Osteoblast (primary cell): Measurements from ENCODE around the gene LAMB4. TPM values are rescaled to one million over a fixed set of nuclear protein-coding genes. Genes with fewer than 3 reads are reported as not detected.
"Not testable (repeated sequence)": the region's sequence is repeated elsewhere in the genome, so short reads cannot be mapped to it uniquely, and the experiment has no call there.

Source experiments
- DNase-seq: peaks from one replicate; pipeline ENCODE4 v3.0.0; 2011; ENCODE audit warnings: low spot score, mixed read lengths; ENCODE audit not compliant: insufficient read length; ENCODE audit errors: missing footprints
- H2AFZ ChIP-seq: 2 replicates; pipeline ENCODE4 v1.6.0; 2011; ENCODE audit warnings: mild to moderate bottlenecking, low read length
- H3K27ac ChIP-seq: 2 replicates; pipeline ENCODE4 v1.5.1; 2011; ENCODE audit warnings: mild to moderate bottlenecking, low read depth, low read length, moderate library complexity
- H3K27me3 ChIP-seq: 2 replicates; pipeline ENCODE4 v1.6.0; 2012; ENCODE audit warnings: mild to moderate bottlenecking, control low read depth, inconsistent platforms, low read length, moderate library complexity; ENCODE audit not compliant: insufficient read depth
- H3K36me3 ChIP-seq: 2 replicates; pipeline ENCODE4 v1.5.1; 2011; ENCODE audit warnings: mild to moderate bottlenecking, low read length, control low read depth, moderate library complexity; ENCODE audit not compliant: insufficient read depth
- H3K4me1 ChIP-seq: 2 replicates; pipeline ENCODE4 v1.5.1; 2011; ENCODE audit warnings: mild to moderate bottlenecking, low read length, control low read depth, moderate library complexity; ENCODE audit not compliant: insufficient read depth
- H3K4me2 ChIP-seq: 2 replicates; pipeline ENCODE4 v1.6.0; 2011; ENCODE audit warnings: mild to moderate bottlenecking, low read length; ENCODE audit not compliant: insufficient read depth
- H3K4me3 ChIP-seq: fragments of 200-600 bp; sonication (generic); 3 replicates; pipeline ENCODE4 v1.5.1; 2012; ENCODE audit warnings: mild to moderate bottlenecking, low read length, inconsistent platforms; ENCODE audit not compliant: insufficient read depth
- H3K79me2 ChIP-seq: 2 replicates; pipeline ENCODE4 v1.6.0; 2012; ENCODE audit warnings: mild to moderate bottlenecking, low read length, control low read depth, inconsistent platforms; ENCODE audit not compliant: insufficient read depth
- H3K9me3 ChIP-seq: 2 replicates; pipeline ENCODE4 v1.5.1; 2011; ENCODE audit warnings: low read depth, low read length, control low read depth
- H4K20me1 ChIP-seq: 2 replicates; pipeline ENCODE4 v1.6.0; 2012; ENCODE audit warnings: mild to moderate bottlenecking, low read length, control low read depth; ENCODE audit not compliant: insufficient read depth
- CTCF ChIP-seq: IDR thresholded peaks from 2 replicates; pipeline ENCODE4 v1.5.1; 2011; ENCODE audit warnings: mild to moderate bottlenecking, low read depth, low read length, moderate library complexity; ENCODE audit errors: extremely low read depth
- total RNA-seq: library from RNA; depleted of rRNA; stranded (reverse); fragments of >200 nt; gene quantifications from 2 replicates; pipeline ENCODE4 v1.2.3, GENCODE V29; 2012

Gene LAMB4
- total RNA-seq, 1 donor = 0.36 TPM

- H3K4me3 ChIP-seq = no peak overlapping the region
- H3K9me3 ChIP-seq = no peaks in the 10 kb centered on the region
- TF ChIP-seq CTCF = no peak
- H3K27ac ChIP-seq = no peak overlapping the region
- no peaks in the 10 kb centered on the region for H3K36me3 ChIP-seq
- no peaks in the 10 kb centered on the region for H3K4me1 ChIP-seq
- DNase-seq = no peak
- no peaks in the 10 kb centered on the region for H3K79me2 ChIP-seq
- H3K4me2 ChIP-seq = no peak overlapping the region
- no peak overlapping the region for H2AFZ ChIP-seq
- no peaks in the 10 kb centered on the region for H3K27me3 ChIP-seq
- H4K20me1 ChIP-seq = no peaks in the 10 kb centered on the region
Measured at GRCh38 chr7:108037741-108038140, 92.4 kb downstream of the LAMB4 start.

GRCh38 chr7:108037140-108037539, 93.0 kb downstream of the LAMB4 start:
- Histone ChIP-seq H3K4me2 (no peak overlapping the region), H4K20me1 (no peaks in the 10 kb centered on the region), H2AFZ (no peak overlapping the region), H3K9me3 (no peaks in the 10 kb centered on the region), H3K27me3 (no peaks in the 10 kb centered on the region), H3K4me3 (no peak overlapping the region), H3K79me2 (no peaks in the 10 kb centered on the region), H3K4me1 (no peaks in the 10 kb centered on the region), H3K27ac (no peak overlapping the region), H3K36me3 (no peaks in the 10 kb centered on the region)
- no peak for TF ChIP-seq CTCF
- no peak for DNase-seq

GRCh38 chr7:108034586-108034985, 95.6 kb downstream of the LAMB4 start:
- Histone ChIP-seq H4K20me1 (no peaks in the 10 kb centered on the region), H3K9me3 (no peaks in the 10 kb centered on the region), H2AFZ (peak overlapping the region; percentile 10), H3K27ac (no peak overlapping the region), H3K4me2 (no peak overlapping the region), H3K4me3 (no peak overlapping the region), H3K4me1 (peaks cover 14% of the 10 kb centered on the region), H3K36me3 (no peaks in the 10 kb centered on the region), H3K79me2 (no peaks in the 10 kb centered on the region), H3K27me3 (no peaks in the 10 kb centered on the region)
- DNase-seq = no peak
- no peak for TF ChIP-seq CTCF

GRCh38 chr7:108033776-108034497, 96.2 kb downstream of the LAMB4 start:
- no peaks in the 10 kb centered on the region for H3K36me3 ChIP-seq
- H4K20me1 ChIP-seq = no peaks in the 10 kb centered on the region
- no peak for TF ChIP-seq CTCF
- no peak overlapping the region for H3K27ac ChIP-seq
- H3K27me3 ChIP-seq = no peaks in the 10 kb centered on the region
- H2AFZ ChIP-seq = no peak overlapping the region
- H3K79me2 ChIP-seq = no peaks in the 10 kb centered on the region
- no peak overlapping the region for H3K4me3 ChIP-seq
- H3K4me2 ChIP-seq = no peak overlapping the region
- peaks cover 16% of the 10 kb centered on the region for H3K4me1 ChIP-seq
- no peaks in the 10 kb centered on the region for H3K9me3 ChIP-seq
- no peak for DNase-seq

GRCh38 chr7:108033309-108033708, 96.9 kb downstream of the LAMB4 start:
- H3K36me3 ChIP-seq, H2AFZ ChIP-seq, H3K9me3 ChIP-seq, H3K27me3 ChIP-seq, H3K79me2 ChIP-seq, DNase-seq, H3K4me3 ChIP-seq, H3K4me2 ChIP-seq, H3K27ac ChIP-seq, H4K20me1 ChIP-seq: not testable (repeated sequence)
- H3K4me1 ChIP-seq = peaks cover 16% of the 10 kb centered on the region
